SJCRH30 (cell line): Measurements from ENCODE around the gene MEIS2. TPM values are rescaled to one million over a fixed set of nuclear protein-coding genes. Genes with fewer than 3 reads are reported as not detected.

Experiments used
- DNase-seq, 2 experiments: peaks; one replicate each; pipeline ENCODE4 v3.0.0-alpha.2; 2015 to 2020
- H3K27ac ChIP-seq: fragments of 250-450 bp; sonication (Bioruptor Pico); 2 replicates; pipeline ENCODE4 v1.5.1; 2020; ENCODE audit warnings: mild to moderate bottlenecking, moderate library complexity
- H3K27me3 ChIP-seq: fragments of 250-450 bp; sonication (Bioruptor Pico); 2 replicates; pipeline ENCODE4 v1.5.1; 2020; ENCODE audit warnings: mild to moderate bottlenecking, moderate library complexity
- H3K36me3 ChIP-seq: fragments of 250-450 bp; sonication (Bioruptor Pico); 2 replicates; pipeline ENCODE4 v1.5.1; 2020; ENCODE audit warnings: mild to moderate bottlenecking, moderate library complexity
- H3K4me1 ChIP-seq: fragments of 250-450 bp; sonication (Bioruptor Pico); 2 replicates; pipeline ENCODE4 v1.5.1; 2020; ENCODE audit warnings: mild to moderate bottlenecking, moderate library complexity
- H3K4me3 ChIP-seq: fragments of 250-450 bp; sonication (Bioruptor Pico); 2 replicates; pipeline ENCODE4 v1.5.1; 2020; ENCODE audit warnings: mild to moderate bottlenecking, moderate library complexity
- H3K9me3 ChIP-seq: fragments of 250-450 bp; sonication (Bioruptor Pico); replicated peaks from 2 replicates; pipeline ENCODE4 v1.5.1; 2020; ENCODE audit warnings: mild to moderate bottlenecking, moderate library complexity
- total RNA-seq: library from RNA; depleted of rRNA; stranded (reverse); fragments of >200 nt; shearing (Covaris generic); gene quantifications from 2 replicates; pipeline ENCODE4 v1.2.3, GENCODE V29; 2014

The MEIS2 gene
- total RNA-seq, 1 experiment from 2014 or later: 18.4 TPM

GRCh38 chr15:37096558-37097143, 3.7 kb downstream of the MEIS2 start:
- Histone ChIP-seq H3K9me3 (no peaks in the 10 kb centered on the region), H3K36me3 (peaks cover 23% of the 10 kb centered on the region), H3K27ac (no peak overlapping the region), H3K27me3 (no peaks in the 10 kb centered on the region), H3K4me1 (no peaks in the 10 kb centered on the region), H3K4me3 (no peak overlapping the region)
- DNase-seq: no peak

- no peak overlapping the region for H3K27ac ChIP-seq
- DNase-seq: no peak
- H3K4me3 ChIP-seq: no peak overlapping the region
Observed at GRCh38 chr15:37095770-37096557, 4.4 kb downstream of the MEIS2 start.

GRCh38 chr15:37094915-37095711, 5.2 kb downstream of the MEIS2 start:
- Histone ChIP-seq H3K27ac (no peak overlapping the region), H3K9me3 (no peaks in the 10 kb centered on the region), H3K4me3 (no peak overlapping the region), H3K36me3 (peaks cover 25% of the 10 kb centered on the region), H3K27me3 (no peaks in the 10 kb centered on the region), H3K4me1 (no peaks in the 10 kb centered on the region)
- no peak for DNase-seq

More at GRCh38 chr15:37095770-37096557, 4.4 kb downstream of the MEIS2 start:
- H3K36me3 ChIP-seq: peaks cover 25% of the 10 kb centered on the region
- no peaks in the 10 kb centered on the region for H3K9me3 ChIP-seq
- no peaks in the 10 kb centered on the region for H3K27me3 ChIP-seq
- no peaks in the 10 kb centered on the region for H3K4me1 ChIP-seq

- H3K36me3 ChIP-seq: peaks cover 27% of the 10 kb centered on the region
- no peaks in the 10 kb centered on the region for H3K4me1 ChIP-seq
- H3K9me3 ChIP-seq: no peaks in the 10 kb centered on the region
- H3K27me3 ChIP-seq: no peaks in the 10 kb centered on the region
- H3K4me3 ChIP-seq: no peak overlapping the region
- no peak overlapping the region for H3K27ac ChIP-seq
- no peak for DNase-seq
Observed at GRCh38 chr15:37094333-37094914, 5.9 kb downstream of the MEIS2 start.

- Histone ChIP-seq H3K4me1 (no peaks in the 10 kb centered on the region), H3K27ac (no peak overlapping the region), H3K27me3 (no peaks in the 10 kb centered on the region), H3K36me3 (peaks cover 31% of the 10 kb centered on the region), H3K4me3 (no peak overlapping the region), H3K9me3 (no peaks in the 10 kb centered on the region)
- DNase-seq: no peak
Observed at GRCh38 chr15:37093480-37094332, 6.6 kb downstream of the MEIS2 start.

GRCh38 chr15:37090543-37091175, 9.7 kb downstream of the MEIS2 start:
- Histone ChIP-seq H3K4me3 (no peak overlapping the region), H3K4me1 (no peaks in the 10 kb centered on the region), H3K36me3 (peaks cover 46% of the 10 kb centered on the region), H3K27me3 (no peaks in the 10 kb centered on the region), H3K27ac (no peak overlapping the region), H3K9me3 (no peaks in the 10 kb centered on the region)
- no peak for DNase-seq

- H3K4me1 ChIP-seq: no peaks in the 10 kb centered on the region
- H3K4me3 ChIP-seq: no peak overlapping the region
- DNase-seq: no peak
- no peaks in the 10 kb centered on the region for H3K9me3 ChIP-seq
- no peaks in the 10 kb centered on the region for H3K27me3 ChIP-seq
- H3K27ac ChIP-seq: no peak overlapping the region
- peaks cover 44% of the 10 kb centered on the region for H3K36me3 ChIP-seq
Observed at GRCh38 chr15:37088436-37088835, 11.9 kb downstream of the MEIS2 start.

- Histone ChIP-seq H3K36me3 (peaks cover 45% of the 10 kb centered on the region), H3K4me3 (no peak overlapping the region), H3K27me3 (no peaks in the 10 kb centered on the region), H3K9me3 (no peaks in the 10 kb centered on the region), H3K4me1 (no peaks in the 10 kb centered on the region), H3K27ac (no peak overlapping the region)
- no peak for DNase-seq
Observed at GRCh38 chr15:37087131-37087588, 13.2 kb downstream of the MEIS2 start.

- Histone ChIP-seq H3K9me3 (no peaks in the 10 kb centered on the region), H3K36me3 (peaks cover 45% of the 10 kb centered on the region), H3K27me3 (no peaks in the 10 kb centered on the region), H3K27ac (no peak overlapping the region), H3K4me3 (no peak overlapping the region), H3K4me1 (no peaks in the 10 kb centered on the region)
- no peak for DNase-seq
Observed at GRCh38 chr15:37086521-37086920, 13.8 kb downstream of the MEIS2 start.

GRCh38 chr15:37086120-37086519, 14.2 kb downstream of the MEIS2 start:
- H3K36me3 ChIP-seq: peaks cover 48% of the 10 kb centered on the region
- no peaks in the 10 kb centered on the region for H3K27me3 ChIP-seq
- H3K27ac ChIP-seq: no peak overlapping the region
- H3K9me3 ChIP-seq: no peaks in the 10 kb centered on the region
- no peak overlapping the region for H3K4me3 ChIP-seq
- no peaks in the 10 kb centered on the region for H3K4me1 ChIP-seq
- no peak for DNase-seq

- no peak for DNase-seq
- Histone ChIP-seq H3K9me3 (no peaks in the 10 kb centered on the region), H3K4me3 (no peak overlapping the region), H3K4me1 (no peaks in the 10 kb centered on the region), H3K36me3 (peaks cover 55% of the 10 kb centered on the region), H3K27me3 (no peaks in the 10 kb centered on the region), H3K27ac (no peak overlapping the region)
Observed at GRCh38 chr15:37084602-37085001, 15.7 kb downstream of the MEIS2 start.

- Histone ChIP-seq H3K27ac (no peak overlapping the region), H3K4me1 (no peaks in the 10 kb centered on the region), H3K27me3 (no peaks in the 10 kb centered on the region), H3K9me3 (no peaks in the 10 kb centered on the region), H3K4me3 (no peak overlapping the region), H3K36me3 (peaks cover 50% of the 10 kb centered on the region)
- no peak for DNase-seq
Observed at GRCh38 chr15:37083610-37084009, 16.7 kb downstream of the MEIS2 start.

GRCh38 chr15:37081983-37082382, 18.4 kb downstream of the MEIS2 start:
- no peaks in the 10 kb centered on the region for H3K27me3 ChIP-seq
- no peak overlapping the region for H3K27ac ChIP-seq
- H3K4me1 ChIP-seq: no peaks in the 10 kb centered on the region
- H3K36me3 ChIP-seq: peaks cover 43% of the 10 kb centered on the region
- no peak for DNase-seq
- H3K4me3 ChIP-seq: no peak overlapping the region
- H3K9me3 ChIP-seq: no peaks in the 10 kb centered on the region
